ENCODE data around the gene ONECUT3.

ONECUT3 gene

DNA sequence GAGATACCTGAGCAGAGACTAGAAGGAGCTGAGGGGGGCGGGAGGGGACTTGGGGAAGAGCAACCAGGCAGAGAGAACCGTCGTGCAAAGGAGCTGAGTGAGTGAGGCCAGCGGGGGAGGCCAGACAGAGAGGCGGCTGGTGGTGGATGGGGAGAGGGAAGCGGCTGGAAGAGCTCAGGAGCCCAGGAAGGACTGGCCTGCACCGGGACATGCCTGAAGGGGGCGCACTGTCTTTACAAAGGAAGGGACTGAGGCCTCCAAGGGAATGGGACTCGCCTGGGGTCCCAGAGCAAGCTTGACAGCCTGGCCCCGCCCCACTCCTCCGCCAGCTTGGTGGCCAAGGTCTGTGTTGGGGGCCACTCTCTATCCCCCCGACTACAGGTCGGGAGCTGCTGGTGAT lies 14.9 kb downstream of the ONECUT3 start:
- TF ChIP-seq, protein P1, sequence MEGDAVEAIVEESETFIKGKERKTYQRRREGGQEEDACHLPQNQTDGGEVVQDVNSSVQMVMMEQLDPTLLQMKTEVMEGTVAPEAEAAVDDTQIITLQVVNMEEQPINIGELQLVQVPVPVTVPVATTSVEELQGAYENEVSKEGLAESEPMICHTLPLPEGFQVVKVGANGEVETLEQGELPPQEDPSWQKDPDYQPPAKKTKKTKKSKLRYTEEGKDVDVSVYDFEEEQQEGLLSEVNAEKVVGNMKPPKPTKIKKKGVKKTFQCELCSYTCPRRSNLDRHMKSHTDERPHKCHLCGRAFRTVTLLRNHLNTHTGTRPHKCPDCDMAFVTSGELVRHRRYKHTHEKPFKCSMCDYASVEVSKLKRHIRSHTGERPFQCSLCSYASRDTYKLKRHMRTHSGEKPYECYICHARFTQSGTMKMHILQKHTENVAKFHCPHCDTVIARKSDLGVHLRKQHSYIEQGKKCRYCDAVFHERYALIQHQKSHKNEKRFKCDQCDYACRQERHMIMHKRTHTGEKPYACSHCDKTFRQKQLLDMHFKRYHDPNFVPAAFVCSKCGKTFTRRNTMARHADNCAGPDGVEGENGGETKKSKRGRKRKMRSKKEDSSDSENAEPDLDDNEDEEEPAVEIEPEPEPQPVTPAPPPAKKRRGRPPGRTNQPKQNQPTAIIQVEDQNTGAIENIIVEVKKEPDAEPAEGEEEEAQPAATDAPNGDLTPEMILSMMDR (conservative IDR thresholded peaks at IDR 0.05) = no peak
- no peak overlapping the region for H3K27ac ChIP-seq

GRCh38 chr19:1768918-1769644 lies 15.8 kb downstream of the ONECUT3 start:
- H3K27ac ChIP-seq = no peak overlapping the region
- TF ChIP-seq, protein P1 (conservative IDR thresholded peaks at IDR 0.05) = no peak

DNA sequence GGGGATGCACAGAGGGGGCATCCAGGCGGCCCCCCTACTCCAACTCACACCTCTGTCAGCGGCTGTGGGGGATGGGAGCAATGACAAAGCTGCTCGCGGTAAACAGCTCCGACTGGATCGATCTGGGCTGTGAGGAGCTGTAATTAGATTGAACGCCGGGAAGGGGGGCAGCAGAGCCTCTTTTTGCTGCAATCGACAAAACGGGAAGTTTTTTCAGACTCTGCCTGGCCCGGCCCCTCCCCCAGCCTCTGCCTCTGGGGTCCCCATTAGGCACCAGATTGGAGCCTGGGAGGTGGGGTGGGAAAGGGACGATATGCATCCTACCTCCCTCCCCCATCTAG lies 16.3 kb downstream of the ONECUT3 start:
- H3K27ac ChIP-seq = no peak overlapping the region
- TF ChIP-seq, protein P1 (conservative IDR thresholded peaks at IDR 0.05) = no peak

DNA sequence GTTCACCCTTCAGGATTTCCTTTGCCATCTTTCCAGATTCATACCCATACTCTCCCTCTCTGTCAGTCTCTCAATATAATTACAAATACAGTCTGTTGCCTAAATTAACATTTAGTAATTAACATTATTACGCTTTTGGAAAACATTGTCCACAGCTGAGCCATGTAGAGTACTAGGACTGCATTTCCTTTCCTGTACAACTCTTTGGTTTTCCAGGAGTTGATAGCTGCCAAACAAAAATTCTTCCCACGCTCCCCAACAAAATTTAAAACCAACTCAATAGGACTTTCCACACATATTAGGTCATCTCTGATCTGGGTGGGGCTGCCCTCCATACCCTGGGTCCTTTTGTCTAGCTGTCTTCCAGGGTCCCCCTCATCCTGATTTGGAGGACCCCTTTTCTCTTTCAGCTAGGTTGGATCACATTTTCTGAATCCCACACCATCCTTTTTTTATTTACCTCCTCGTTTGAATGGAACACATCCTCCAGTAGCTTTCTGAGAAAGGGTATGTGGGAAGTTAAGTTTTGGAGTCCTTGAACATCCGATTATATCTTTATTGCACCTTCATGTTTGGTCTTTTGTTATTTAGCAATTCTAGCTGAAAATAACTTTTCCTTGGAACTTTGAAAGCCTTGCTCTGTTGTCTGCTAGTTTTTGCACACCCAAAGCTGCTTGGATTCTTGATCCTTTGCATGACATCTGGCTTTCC lies 17.7 kb downstream of the ONECUT3 start:
- H3K27ac ChIP-seq = no peak overlapping the region
- TF ChIP-seq, protein P1 (conservative IDR thresholded peaks at IDR 0.05) = no peak

DNA sequence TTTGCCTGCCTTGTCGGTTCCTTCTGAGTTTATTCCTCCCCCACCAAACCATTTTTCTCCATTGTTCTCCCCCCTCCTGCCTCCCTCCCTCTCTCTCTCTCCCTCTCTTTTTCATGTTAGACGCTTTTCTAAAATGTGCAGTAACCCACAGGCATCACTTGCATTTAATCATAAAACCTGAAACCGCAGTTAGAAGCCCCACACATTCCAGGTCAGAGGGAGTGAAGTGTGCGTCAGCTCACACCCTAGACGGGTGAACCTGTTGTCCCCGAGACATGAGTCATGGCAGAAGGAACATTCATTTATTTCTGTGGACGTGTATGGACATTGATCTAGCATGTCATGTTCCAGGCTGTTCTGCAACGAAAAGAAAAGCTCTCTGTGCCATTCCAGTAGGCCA lies 19.9 kb downstream of the ONECUT3 start:
- H3K27ac ChIP-seq = no peak overlapping the region
- TF ChIP-seq, protein P1 (conservative IDR thresholded peaks at IDR 0.05) = no peak

DNA sequence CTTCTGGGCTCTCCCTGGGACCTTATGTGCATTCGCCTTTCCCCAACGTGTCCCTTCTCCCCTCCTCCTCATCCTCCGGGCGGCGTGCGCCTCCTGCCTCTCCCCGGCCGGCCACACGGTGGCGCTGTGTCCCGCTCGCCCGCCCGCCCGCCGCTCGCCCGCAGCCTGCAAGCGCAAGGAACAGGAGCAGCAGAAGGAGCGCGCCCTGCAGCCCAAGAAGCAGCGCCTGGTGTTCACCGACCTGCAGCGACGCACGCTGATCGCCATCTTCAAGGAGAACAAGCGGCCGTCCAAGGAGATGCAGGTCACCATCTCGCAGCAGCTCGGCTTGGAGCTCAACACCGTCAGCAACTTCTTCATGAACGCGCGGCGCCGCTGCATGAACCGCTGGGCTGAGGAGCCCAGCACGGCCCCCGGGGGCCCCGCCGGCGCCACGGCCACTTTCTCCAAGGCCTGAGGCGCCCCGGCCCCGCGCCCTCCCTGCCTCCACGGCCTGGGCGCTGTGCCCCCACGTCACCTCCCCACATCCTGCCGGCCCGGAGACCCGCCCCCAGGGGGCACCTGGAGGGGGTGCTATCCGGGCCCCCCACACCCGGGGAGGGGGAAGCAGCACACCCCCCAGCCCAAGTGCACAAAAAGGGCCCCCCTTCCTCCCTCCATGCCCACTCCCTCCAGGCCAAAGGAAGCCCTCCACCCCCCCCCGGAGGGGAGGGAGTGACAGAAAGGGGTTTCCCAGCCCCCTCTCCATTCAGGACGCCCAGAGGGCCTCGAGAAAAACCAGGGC lies 21.9 kb downstream of the ONECUT3 start:
- TF ChIP-seq, protein P1 (conservative IDR thresholded peaks at IDR 0.05) = peak; percentile 57
- no peak overlapping the region for H3K27ac ChIP-seq

DNA sequence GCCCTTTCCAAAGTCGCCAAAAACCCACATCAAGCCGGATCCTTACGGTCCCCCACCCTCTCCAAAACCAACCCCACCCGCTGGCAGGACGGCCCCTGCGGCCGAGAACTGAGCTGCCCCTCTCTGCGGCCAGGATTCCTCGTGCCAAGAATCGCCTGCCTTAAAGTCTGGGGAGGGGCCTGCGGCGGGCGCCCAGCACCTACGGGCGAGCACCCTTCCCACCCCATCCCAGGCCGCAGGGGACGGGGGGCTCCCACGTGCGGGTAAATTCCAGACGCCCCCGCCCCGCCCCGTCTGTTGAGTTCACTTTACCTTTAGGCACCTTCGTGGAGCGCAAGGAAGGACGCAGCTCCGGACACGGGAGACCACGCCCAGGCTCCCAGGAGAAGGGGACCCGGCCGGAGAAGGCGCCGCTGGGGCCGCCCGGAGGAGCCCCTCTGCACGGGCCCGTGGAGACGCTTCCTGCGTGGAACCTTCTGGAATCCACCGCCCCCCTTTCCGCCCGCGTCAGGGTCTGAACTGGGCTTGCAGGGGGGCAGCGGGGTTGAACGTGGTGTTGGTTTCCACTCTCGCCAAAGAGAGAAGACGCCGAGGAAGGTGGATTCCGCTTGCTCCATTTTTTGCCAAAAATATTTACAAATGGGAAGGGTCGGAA lies 22.8 kb downstream of the ONECUT3 start:
- no peak overlapping the region for H3K27ac ChIP-seq
- TF ChIP-seq, protein P1 (conservative IDR thresholded peaks at IDR 0.05) = no peak
